Neural progenitor cell (in vitro differentiated cells): ENCODE results near the gene FAM117B. TPM values are rescaled to one million over a fixed set of nuclear protein-coding genes. Genes with fewer than 3 reads are reported as not detected.

Experiments
- DNase-seq: peaks from one replicate; pipeline ENCODE4 v3.0.0-alpha.2; 2016; ENCODE audit warnings: low spot score
- H2AFZ ChIP-seq: fragments of 200-600 bp; sonication (generic); replicated peaks from 2 replicates; pipeline ENCODE4 v1.6.1; 2016; ENCODE audit warnings: antibody characterized with exemption
- H3F3A ChIP-seq: fragments of 200-600 bp; sonication (generic); 2 replicates; pipeline ENCODE4 v1.6.1; 2016; ENCODE audit warnings: antibody characterized with exemption, low read depth
- H3K27ac ChIP-seq: fragments of 200-600 bp; sonication (generic); 2 replicates; pipeline ENCODE4 v1.5.1; 2016; ENCODE audit warnings: mild to moderate bottlenecking
- H3K27me3 ChIP-seq: fragments of 200-600 bp; sonication (generic); 2 replicates; pipeline ENCODE4 v1.6.1; 2016; ENCODE audit warnings: mild to moderate bottlenecking, moderate library complexity
- H3K36me3 ChIP-seq: fragments of 200-600 bp; sonication (generic); 2 replicates; pipeline ENCODE4 v1.5.1; 2016
- H3K4me1 ChIP-seq: fragments of 200-600 bp; sonication (generic); 2 replicates; pipeline ENCODE4 v1.6.1; 2016; ENCODE audit warnings: mixed run types
- H3K4me2 ChIP-seq: fragments of 200-600 bp; sonication (generic); 2 replicates; pipeline ENCODE4 v1.6.1; 2016
- H3K4me3 ChIP-seq: fragments of 200-600 bp; sonication (generic); 2 replicates; pipeline ENCODE4 v1.5.1; 2016
- H3K79me2 ChIP-seq: fragments of 200-600 bp; sonication (generic); 2 replicates; pipeline ENCODE4 v1.6.1; 2016; ENCODE audit warnings: low read depth
- H3K9ac ChIP-seq: fragments of 200-600 bp; sonication (generic); 2 replicates; pipeline ENCODE4 v1.6.1; 2016
- H3K9me3 ChIP-seq: fragments of 200-600 bp; sonication (generic); 2 replicates; pipeline ENCODE4 v1.5.1; 2016; ENCODE audit warnings: low read depth
- H4K20me1 ChIP-seq: fragments of 200-600 bp; sonication (generic); 2 replicates; pipeline ENCODE4 v1.6.1; 2016; ENCODE audit warnings: low read depth
- H3K27ac Mint-ChIP-seq: 3 replicates; pipeline ENCODE4 v1.8.0; 2021; ENCODE audit warnings: mixed read lengths
- H3K27me3 Mint-ChIP-seq: 2 replicates; pipeline ENCODE4 v1.8.0; 2022; ENCODE audit warnings: low read depth, mild to moderate bottlenecking, inconsistent platforms, moderate library complexity, mixed read lengths; ENCODE audit not compliant: insufficient read depth
- H3K36me3 Mint-ChIP-seq: 3 replicates; pipeline ENCODE4 v1.8.0; 2021; ENCODE audit warnings: mixed read lengths
- H3K4me1 Mint-ChIP-seq: 3 replicates; pipeline ENCODE4 v1.8.0; 2021; ENCODE audit warnings: mixed read lengths
- H3K4me3 Mint-ChIP-seq: 3 replicates; pipeline ENCODE4 v1.8.0; 2021; ENCODE audit warnings: mild to moderate bottlenecking, moderate library complexity, mixed read lengths
- H3K9me3 Mint-ChIP-seq: 3 replicates; pipeline ENCODE4 v1.8.0; 2020; ENCODE audit warnings: mixed read lengths
- EZH2 ChIP-seq: fragments of 200-600 bp; sonication (generic); IDR thresholded peaks from 2 replicates; pipeline ENCODE4 v1.6.1; 2017; ENCODE audit warnings: antibody characterized with exemption, mild to moderate bottlenecking, moderate library complexity
- EZH2phosphoT487 ChIP-seq: fragments of 200-600 bp; sonication (generic); IDR thresholded peaks from 2 replicates; pipeline ENCODE4 v1.6.1; 2017; ENCODE audit warnings: antibody characterized with exemption
- total RNA-seq: library from RNA; depleted of rRNA; stranded (reverse); fragments of >200 nt; gene quantifications from 2 replicates; pipeline ENCODE4 v1.2.3, GENCODE V29; 2015; ENCODE audit warnings: low replicate concordance
- TF ChIP-seq, protein P1 (sequence below): fragments of 200-600 bp; sonication (generic); IDR thresholded peaks from 2 replicates; pipeline ENCODE4 v1.5.1; 2017; ENCODE audit warnings: antibody characterized with exemption, mild to moderate bottlenecking

The FAM117B gene
- total RNA-seq, 1 donor from 2014 or later = 17.5 TPM

DNA sequence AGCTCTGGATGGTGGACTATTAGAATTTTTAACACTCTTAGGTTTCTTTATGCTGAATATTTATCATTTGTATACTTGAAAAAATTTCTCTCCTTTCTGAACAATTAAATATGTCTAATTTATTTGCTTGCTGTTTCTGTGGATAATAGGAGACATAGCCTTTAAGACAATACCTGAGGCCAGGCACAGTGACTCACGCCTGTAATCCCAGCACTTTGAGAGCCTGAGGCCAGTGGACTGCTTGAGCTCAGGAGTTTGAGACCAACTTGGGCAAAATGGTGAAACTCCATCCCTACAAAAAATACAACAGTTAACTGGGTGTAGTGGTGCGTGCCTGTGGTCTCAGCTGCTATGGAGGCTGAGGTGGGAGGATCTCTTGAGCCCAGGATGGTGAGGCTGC lies 54.7 kb downstream of the FAM117B start:
- Histone ChIP-seq H4K20me1 (peaks cover 26% of the 10 kb centered on the region), H3K4me1 (no peaks in the 10 kb centered on the region), H3K4me3 (no peak overlapping the region), H3K36me3 (no peaks in the 10 kb centered on the region), H3K79me2 (peaks cover 94% of the 10 kb centered on the region), H3K27me3 (no peaks in the 10 kb centered on the region), H3K4me2 (no peak overlapping the region), H3K27ac (no peak overlapping the region), H3K9ac (no peak overlapping the region), H3F3A (no peaks in the 10 kb centered on the region), H3K9me3 (no peaks in the 10 kb centered on the region), H2AFZ (no peak overlapping the region)
- TF ChIP-seq EZH2phosphoT487 (no peak), EZH2 (no peak)
- TF ChIP-seq, protein P1, sequence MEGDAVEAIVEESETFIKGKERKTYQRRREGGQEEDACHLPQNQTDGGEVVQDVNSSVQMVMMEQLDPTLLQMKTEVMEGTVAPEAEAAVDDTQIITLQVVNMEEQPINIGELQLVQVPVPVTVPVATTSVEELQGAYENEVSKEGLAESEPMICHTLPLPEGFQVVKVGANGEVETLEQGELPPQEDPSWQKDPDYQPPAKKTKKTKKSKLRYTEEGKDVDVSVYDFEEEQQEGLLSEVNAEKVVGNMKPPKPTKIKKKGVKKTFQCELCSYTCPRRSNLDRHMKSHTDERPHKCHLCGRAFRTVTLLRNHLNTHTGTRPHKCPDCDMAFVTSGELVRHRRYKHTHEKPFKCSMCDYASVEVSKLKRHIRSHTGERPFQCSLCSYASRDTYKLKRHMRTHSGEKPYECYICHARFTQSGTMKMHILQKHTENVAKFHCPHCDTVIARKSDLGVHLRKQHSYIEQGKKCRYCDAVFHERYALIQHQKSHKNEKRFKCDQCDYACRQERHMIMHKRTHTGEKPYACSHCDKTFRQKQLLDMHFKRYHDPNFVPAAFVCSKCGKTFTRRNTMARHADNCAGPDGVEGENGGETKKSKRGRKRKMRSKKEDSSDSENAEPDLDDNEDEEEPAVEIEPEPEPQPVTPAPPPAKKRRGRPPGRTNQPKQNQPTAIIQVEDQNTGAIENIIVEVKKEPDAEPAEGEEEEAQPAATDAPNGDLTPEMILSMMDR = no peak
- Mint-ChIP-seq H3K9me3 (no peaks in the 10 kb centered on the region), H3K4me3 (no peak overlapping the region), H3K36me3 (peaks cover 9% of the 10 kb centered on the region), H3K27ac (no peak overlapping the region), H3K27me3 (no peaks in the 10 kb centered on the region), H3K4me1 (no peaks in the 10 kb centered on the region)
- no peak for DNase-seq

DNA sequence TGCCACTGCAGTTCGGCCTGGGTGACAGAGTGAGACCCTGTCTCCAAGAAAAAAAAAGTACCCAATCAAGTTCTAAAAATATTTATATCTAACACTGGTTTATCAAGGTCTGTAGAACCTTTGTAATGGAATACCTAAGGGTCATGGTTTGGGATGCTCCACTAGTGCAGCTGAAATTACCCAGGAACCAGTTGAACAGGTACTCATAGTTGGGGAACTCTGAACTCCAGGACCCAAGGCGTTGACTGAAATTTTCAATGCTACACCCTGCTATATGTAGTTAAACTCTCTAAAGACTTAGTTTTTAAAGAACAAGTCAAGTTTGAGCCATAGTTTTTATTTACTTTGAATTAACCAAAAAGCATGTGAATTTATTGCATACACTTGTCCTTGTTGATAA lies 55.1 kb downstream of the FAM117B start:
- no peak for TF ChIP-seq EZH2phosphoT487
- TF ChIP-seq, protein P1 = no peak
- no peak for TF ChIP-seq EZH2
- no peak overlapping the region for H3K4me2 ChIP-seq
- no peak overlapping the region for H2AFZ ChIP-seq
- H3K27me3 ChIP-seq = no peaks in the 10 kb centered on the region
- Mint-ChIP-seq H3K4me1 (no peaks in the 10 kb centered on the region), H3K27ac (no peak overlapping the region), H3K36me3 (peaks cover 9% of the 10 kb centered on the region), H3K4me3 (no peak overlapping the region), H3K9me3 (no peaks in the 10 kb centered on the region), H3K27me3 (no peaks in the 10 kb centered on the region)
- peaks cover 26% of the 10 kb centered on the region for H4K20me1 ChIP-seq
- no peaks in the 10 kb centered on the region for H3K4me1 ChIP-seq
- H3K9ac ChIP-seq = no peak overlapping the region
- no peak overlapping the region for H3K27ac ChIP-seq
- no peaks in the 10 kb centered on the region for H3F3A ChIP-seq
- peaks cover 95% of the 10 kb centered on the region for H3K79me2 ChIP-seq
- no peak for DNase-seq
- no peaks in the 10 kb centered on the region for H3K9me3 ChIP-seq
- H3K4me3 ChIP-seq = no peak overlapping the region
- H3K36me3 ChIP-seq = no peaks in the 10 kb centered on the region

GRCh38 chr2:202690321-202690900 lies 55.6 kb downstream of the FAM117B start:
- peaks cover 10% of the 10 kb centered on the region for H3K36me3 Mint-ChIP-seq
- no peak overlapping the region for H3K4me2 ChIP-seq
- no peak for DNase-seq
- H4K20me1 ChIP-seq = peaks cover 23% of the 10 kb centered on the region
- H3K9me3 ChIP-seq = no peaks in the 10 kb centered on the region
- H3K79me2 ChIP-seq = peaks cover 95% of the 10 kb centered on the region
- H3K27me3 Mint-ChIP-seq = no peaks in the 10 kb centered on the region
- H3K4me1 Mint-ChIP-seq = no peaks in the 10 kb centered on the region
- TF ChIP-seq, protein P1 = no peak
- TF ChIP-seq EZH2 (no peak), EZH2phosphoT487 (no peak)
- no peak overlapping the region for H3K4me3 ChIP-seq
- H3K4me3 Mint-ChIP-seq = no peak overlapping the region
- no peaks in the 10 kb centered on the region for H3K36me3 ChIP-seq
- no peak overlapping the region for H3K27ac Mint-ChIP-seq
- no peak overlapping the region for H3K9ac ChIP-seq
- no peaks in the 10 kb centered on the region for H3K9me3 Mint-ChIP-seq
- H3K27me3 ChIP-seq = no peaks in the 10 kb centered on the region
- H3K4me1 ChIP-seq = no peaks in the 10 kb centered on the region
- no peak overlapping the region for H3K27ac ChIP-seq
- no peak overlapping the region for H2AFZ ChIP-seq
- no peaks in the 10 kb centered on the region for H3F3A ChIP-seq
